Body of pancreas (tissue), 4 donors: ENCODE data around the gene FXYD3.
A peak's percentile ranks its signal among the peaks of the same experiment; 100 is the strongest.

ENCODE experiments used
- POLR2A ChIP-seq, 3 donors: fragments of 450-650 bp; IDR thresholded peaks; one replicate each; pipeline ENCODE4 v1.6.1; 2016; ENCODE audit warnings: antibody characterized with exemption in 3 of 3, mild to moderate bottlenecking in 2 of 3
- TF ChIP-seq, protein P1 (sequence below), 7 experiments: fragments of 450-650 bp in 4 of 7; fragments of 200-600 bp in 3 of 7; sonication (generic) in 3 of 7; IDR thresholded peaks; one replicate each; pipeline ENCODE4 v1.5.1; 2016 to 2019; ENCODE audit warnings: antibody characterized with exemption in 7 of 7

DNA sequence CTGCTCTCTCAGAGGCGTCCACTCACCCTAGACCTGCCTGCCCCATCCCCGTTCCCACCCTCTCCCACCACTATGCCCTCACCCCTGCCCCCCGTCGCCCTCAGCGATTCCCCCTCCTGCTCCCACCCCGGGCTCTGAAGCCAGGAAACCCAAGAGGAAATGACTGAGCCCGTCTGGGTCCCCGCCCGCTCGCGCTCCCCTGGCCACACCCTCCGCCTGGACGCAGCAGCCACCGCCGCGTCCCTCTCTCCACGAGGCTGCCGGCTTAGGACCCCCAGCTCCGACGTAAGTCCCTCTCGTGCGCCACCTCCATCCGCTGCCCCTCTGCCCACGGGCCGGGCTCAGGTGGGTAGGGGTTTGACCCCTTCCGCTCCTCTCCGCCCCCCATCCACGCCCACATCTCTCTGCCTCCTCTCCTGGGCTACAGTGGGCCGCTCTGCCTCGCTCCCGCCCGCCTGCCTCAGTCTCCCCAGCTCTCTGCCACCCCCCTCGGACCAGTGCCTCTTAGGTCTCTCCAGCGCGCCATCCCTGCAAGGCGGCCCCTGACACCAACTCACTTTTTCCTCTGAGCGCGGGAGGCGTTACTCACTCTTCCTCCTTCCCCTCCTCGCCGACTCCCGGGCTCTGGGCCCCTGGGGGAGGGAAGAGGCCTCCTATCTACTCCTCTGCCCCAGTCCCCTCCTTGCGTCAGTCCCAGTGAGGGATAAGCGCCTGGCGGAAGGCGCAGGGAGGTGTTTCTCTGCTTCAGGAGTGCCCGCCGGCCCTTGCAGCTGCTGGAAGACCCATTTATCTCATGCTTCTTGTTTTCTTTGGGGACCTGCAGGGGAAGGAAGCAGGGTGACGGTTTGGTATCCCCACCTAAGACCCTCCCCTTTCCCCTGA is 39.1 kb downstream of the FXYD3 start, which contains the start of gene FXYD5:
- TF ChIP-seq, protein P1, sequence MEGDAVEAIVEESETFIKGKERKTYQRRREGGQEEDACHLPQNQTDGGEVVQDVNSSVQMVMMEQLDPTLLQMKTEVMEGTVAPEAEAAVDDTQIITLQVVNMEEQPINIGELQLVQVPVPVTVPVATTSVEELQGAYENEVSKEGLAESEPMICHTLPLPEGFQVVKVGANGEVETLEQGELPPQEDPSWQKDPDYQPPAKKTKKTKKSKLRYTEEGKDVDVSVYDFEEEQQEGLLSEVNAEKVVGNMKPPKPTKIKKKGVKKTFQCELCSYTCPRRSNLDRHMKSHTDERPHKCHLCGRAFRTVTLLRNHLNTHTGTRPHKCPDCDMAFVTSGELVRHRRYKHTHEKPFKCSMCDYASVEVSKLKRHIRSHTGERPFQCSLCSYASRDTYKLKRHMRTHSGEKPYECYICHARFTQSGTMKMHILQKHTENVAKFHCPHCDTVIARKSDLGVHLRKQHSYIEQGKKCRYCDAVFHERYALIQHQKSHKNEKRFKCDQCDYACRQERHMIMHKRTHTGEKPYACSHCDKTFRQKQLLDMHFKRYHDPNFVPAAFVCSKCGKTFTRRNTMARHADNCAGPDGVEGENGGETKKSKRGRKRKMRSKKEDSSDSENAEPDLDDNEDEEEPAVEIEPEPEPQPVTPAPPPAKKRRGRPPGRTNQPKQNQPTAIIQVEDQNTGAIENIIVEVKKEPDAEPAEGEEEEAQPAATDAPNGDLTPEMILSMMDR (IDR thresholded peaks at IDR 0.05): no peak
- peak in 2 of 3 donors; percentile 11 to 43 for TF ChIP-seq POLR2A (IDR thresholded peaks at IDR 0.05)
